GM18505 (cell line): ENCODE data around the gene MAST4.

ENCODE experiments used
- ATAC-seq: cut with Tn5 transposase; IDR thresholded peaks from one replicate; pipeline ENCODE4 v1.9.1; 2021; ENCODE audit not compliant: unreplicated experiment
- POLR2A ChIP-seq: IDR thresholded peaks from 4 replicates; pipeline ENCODE4 v1.6.1; 2011; ENCODE audit warnings: borderline replicate concordance; ENCODE audit not compliant: insufficient read depth, insufficient read length; ENCODE audit errors: extremely low read depth

The MAST4 gene

DNA sequence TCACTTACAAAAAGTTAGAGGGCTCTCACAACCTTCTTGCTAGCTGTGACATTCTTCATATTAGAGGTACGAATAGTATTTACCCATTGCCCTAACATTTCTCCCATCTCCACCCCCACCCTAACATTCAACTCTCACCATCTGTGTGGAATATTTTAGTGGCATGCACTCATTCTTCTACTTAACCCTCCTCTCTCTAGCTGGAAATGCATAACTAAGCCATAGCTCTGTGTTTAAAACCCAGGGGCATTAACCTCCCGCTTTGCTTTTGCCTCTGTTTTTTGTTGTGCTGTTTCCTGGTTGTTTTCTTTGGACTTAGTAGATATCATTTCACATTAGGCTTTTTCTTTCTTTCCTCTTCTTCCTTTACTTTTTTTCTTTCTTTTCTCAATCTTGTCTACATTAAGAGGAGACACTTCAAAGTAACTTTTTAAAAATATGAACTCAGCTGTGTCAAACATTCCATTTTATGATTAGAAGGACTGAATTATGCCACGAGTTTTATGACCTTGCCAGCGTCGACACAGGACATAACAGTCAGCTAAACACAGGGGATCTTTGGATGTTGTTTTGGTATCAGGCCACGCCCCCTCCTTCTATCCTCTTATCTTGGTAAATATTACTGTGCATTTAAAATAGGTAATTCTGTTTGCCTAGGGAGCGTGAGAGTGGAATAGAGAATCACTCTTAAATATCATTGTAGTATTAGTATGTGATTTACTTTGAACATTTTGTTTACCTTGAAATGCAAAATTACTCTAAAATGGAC, 364.4 kb downstream of the MAST4 start:
- ATAC-seq = no peak
- TF ChIP-seq POLR2A = no peak

GRCh38 chr5:66963559-66963971, 367.4 kb downstream of the MAST4 start:
- ATAC-seq = no peak

DNA sequence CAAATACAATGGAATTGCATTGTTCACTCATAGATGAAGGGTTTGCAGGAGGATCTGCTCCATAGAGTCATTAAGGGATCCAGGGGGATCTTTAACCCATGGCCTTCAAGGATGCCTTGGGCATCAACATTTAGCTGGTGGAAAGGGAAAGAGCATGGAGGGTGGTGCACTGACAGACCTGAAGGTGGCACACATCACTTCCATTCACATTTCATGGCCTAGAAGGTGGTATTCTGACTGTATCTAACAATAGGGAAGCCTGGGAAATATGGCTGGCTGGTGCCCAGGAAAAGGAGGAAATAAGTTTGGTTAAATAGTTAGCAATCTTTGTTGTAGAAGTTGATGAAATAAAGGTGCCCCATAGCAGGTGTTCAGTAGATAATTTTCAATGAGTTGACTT, 370.2 kb downstream of the MAST4 start:
- no peak for TF ChIP-seq POLR2A
- ATAC-seq = no peak

More at GRCh38 chr5:66963559-66963971, 367.4 kb downstream of the MAST4 start:
- no peak for TF ChIP-seq POLR2A

GRCh38 chr5:66967102-66967501, 370.9 kb downstream of the MAST4 start:
- no peak for ATAC-seq
- no peak for TF ChIP-seq POLR2A

DNA sequence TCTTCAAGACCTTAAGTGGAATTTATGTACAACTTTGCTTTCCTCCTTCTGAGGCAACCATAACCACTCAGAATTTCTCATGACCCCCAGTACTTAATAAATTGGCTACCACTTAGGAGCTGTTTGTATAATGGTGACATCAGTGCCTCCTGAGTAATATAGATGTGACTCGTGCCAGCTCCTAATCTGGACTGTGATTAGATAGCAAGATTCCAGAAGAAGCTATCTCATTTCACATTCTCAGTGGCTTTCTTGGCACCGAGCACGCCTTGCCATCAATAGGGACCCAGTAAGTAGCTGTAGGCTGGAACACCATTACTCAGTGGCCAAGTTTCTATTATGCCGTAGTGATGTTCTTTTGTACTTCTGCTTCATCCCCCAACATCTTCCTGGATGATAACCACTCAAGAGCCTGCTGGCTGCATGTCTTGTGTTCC, 371.7 kb downstream of the MAST4 start:
- no peak for ATAC-seq
- TF ChIP-seq POLR2A = no peak

GRCh38 chr5:66969484-66969883, 373.3 kb downstream of the MAST4 start:
- TF ChIP-seq POLR2A = no peak
- no peak for ATAC-seq

- ATAC-seq = no peak
These were observed 373.8 kb downstream of the MAST4 start for GRCh38 chr5:66969963-66970362.

DNA sequence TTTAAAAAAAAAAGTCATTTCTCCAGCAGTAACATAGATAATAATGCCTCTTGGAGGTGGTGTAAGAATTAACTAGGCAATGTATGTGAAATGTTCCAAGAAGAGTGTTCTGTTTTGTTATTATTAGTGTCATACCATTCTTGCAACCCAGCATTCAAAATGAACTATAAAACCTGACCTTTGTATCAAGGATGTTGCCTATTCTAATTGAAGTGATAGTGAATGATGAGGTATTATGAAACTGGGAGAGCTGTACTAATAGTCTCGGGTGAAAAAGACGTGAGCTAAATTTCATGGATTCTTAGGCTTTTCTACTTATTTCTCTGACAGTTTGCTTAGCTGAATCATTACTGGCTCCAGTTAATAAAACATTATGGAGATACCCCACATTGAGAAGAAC, 375.8 kb downstream of the MAST4 start:
- TF ChIP-seq POLR2A = no peak
- no peak for ATAC-seq

More at GRCh38 chr5:66969963-66970362, 373.8 kb downstream of the MAST4 start:
- no peak for TF ChIP-seq POLR2A

DNA sequence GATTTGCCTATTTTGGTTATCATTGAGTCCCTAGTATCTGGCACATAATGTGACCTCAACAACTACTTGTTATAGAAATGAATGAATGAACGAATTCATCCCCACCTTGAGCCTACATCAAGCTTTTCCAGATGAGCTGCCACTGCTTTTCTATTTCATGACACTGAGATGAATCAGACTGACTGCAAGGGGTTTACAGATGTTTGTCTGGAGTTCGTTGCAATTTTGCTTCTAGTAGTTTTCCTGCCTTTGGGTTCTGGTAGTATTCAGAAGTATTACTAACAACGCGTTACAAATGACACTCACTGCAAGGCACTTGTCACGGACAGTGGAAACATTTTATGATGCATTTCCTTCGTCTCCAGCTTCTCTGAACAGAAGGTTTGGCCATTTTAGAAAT, 378.1 kb downstream of the MAST4 start:
- TF ChIP-seq POLR2A = no peak
- no peak for ATAC-seq

DNA sequence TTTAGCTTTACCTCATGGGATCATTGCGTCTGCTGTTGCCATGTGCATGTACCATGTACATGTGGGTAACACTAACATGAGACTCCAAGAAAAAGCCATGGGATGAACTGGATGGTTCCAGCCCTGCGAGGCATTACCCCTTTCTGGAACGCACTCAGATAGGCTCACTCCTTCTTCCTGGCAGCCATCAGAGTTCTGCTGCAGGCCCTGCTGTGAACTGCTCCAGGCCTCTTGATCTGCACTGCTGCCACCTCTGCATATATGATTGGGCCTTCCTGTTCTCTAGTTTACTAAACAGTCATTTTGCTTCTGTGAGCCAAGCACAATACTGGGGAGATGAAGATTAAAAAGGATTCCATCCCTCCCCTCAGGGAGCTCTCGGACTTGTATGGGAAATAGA, 379.9 kb downstream of the MAST4 start:
- TF ChIP-seq POLR2A = no peak
- ATAC-seq = no peak

DNA sequence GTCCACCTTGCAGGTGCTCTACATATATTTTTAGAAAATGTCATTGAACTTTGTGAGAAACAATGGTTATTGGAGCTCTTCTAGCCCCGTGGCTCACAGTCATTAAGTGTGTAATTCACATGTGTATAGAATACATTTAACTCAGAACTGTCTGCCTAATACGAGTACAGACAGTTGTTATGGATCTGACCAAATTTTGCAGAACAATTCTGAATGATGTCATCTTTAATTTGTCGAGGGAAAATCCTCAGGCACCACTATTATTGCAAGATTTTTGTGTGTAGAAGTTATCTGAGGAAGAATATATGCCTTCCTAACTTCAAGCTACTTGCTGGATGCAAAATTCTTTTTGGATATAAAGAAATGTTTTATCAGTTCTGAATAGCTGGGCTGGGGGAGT, 383.5 kb downstream of the MAST4 start:
- ATAC-seq = no peak
- TF ChIP-seq POLR2A = no peak

DNA sequence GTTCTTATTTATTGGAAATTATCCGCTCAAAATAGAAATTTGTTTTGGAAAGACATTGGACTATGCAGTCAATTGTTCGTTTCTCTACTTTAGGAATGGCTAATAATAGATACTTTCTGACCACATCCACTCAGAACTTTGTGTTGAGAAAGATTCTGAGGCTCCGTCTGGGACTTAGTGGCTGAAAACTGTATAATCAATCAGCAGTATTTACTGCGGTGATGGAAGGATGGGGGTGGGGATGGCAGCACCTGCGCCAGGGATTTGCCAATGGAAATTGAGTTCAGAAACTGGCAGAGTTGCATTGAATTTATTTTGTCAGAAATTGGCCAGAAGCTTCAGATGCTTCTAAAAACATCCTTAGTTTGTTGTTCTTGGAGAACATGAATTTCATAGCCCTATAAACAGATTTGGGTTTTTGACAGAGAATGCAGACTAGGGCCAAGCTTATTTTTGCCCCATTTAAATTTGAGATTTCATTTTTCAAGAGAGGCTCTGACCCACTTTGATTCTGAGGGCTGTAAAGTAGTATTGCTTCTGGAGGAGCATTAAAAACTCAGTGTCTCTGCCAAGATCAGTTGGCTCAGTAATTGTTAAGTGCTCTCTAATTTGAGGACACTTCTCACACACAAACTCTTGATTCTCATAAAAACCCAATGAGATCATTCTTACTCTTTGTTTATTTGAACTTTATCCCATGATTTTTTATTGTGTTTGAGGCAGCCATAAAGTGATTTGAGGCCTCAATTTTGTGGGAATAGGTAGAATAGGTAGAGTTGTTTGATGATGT, 385.3 kb downstream of the MAST4 start:
- TF ChIP-seq POLR2A = no peak
- no peak for ATAC-seq

DNA sequence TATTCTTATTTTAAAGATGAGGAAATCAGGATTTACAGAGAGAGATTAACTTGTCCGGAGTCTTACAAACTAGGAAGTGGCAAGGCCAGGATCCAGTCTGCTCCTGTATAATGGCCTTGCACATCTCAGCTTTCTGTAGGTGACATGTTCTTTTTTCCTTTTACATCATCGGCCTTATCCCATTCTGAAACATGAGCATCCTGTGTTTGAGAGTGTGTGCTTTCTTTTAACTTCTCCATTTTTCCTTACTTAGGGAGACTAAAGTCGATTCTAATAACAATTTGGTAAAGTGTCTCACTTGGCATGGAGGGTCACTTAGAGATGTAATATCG, 385.8 kb downstream of the MAST4 start:
- ATAC-seq = no peak
- TF ChIP-seq POLR2A = no peak

DNA sequence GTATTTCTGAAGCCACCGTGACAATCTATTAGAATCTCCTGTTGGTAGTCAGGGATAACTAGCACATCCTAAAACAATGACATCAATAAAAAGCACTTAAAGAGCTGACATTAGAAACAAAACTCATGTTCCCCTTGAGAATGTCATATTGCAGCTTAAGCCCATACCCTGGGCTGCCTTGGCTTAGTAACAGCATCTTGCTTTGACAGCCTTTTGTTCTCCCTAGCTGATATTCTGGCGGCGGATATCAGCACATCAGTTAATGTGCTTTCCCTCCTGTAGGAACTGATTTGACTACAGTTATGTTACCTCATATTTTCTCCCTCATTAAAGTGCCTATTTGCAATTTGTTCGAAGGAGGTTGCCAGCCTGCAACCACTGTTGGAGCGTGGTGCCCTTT, 386.3 kb downstream of the MAST4 start:
- no peak for TF ChIP-seq POLR2A
- ATAC-seq = no peak
